ENCODE measurements around the gene CCL26. TPM values are rescaled to one million over a fixed set of nuclear protein-coding genes. Genes with fewer than 3 reads are reported as not detected.

The CCL26 gene
- 1 to 10 TPM in 1 of 2 donors, under 1 TPM in 1; 0.47 to 3.2 TPM for total RNA-seq
- long read RNA-seq, result 0 reads

- ATAC-seq (peak; percentile 77 to 82), DNase-seq (peak; percentile 76)
- intact Hi-C loops (cut with DNase I), result no loop called here
These were observed at the start of gene CCL26 for GRCh38 chr7:75772081-75773077. TSS of gene CCL26 (minus strand) at chr7:75772211. CDS start at chr7:75772176, 35 bp downstream.

GRCh38 chr7:75820688-75821087 is 48.7 kb upstream of the CCL26 start:
- no peak for DNase-seq

GRCh38 chr7:75819711-75820110 is 47.7 kb upstream of the CCL26 start:
- DNase-seq (no peak), ATAC-seq (peak in 1 of 2 donors; percentile 36)
- intact Hi-C loops (cut with DNase I), result no loop called here

More at GRCh38 chr7:75820688-75821087, 48.7 kb upstream of the CCL26 start:
- intact Hi-C loops (cut with DNase I), result no loop called here
- ATAC-seq, result no peak

GRCh38 chr7:75818472-75818871 is 46.5 kb upstream of the CCL26 start:
- ATAC-seq (no peak), DNase-seq (no peak)
- intact Hi-C loops (cut with DNase I), result no loop called here

GRCh38 chr7:75817116-75817515 is 45.1 kb upstream of the CCL26 start:
- ATAC-seq, result no peak
- intact Hi-C loops (cut with DNase I), result no loop called here
- DNase-seq, result no peak

GRCh38 chr7:75815418-75816064 is 43.5 kb upstream of the CCL26 start:
- intact Hi-C loops (cut with DNase I), result no loop called here
- DNase-seq (no peak), ATAC-seq (no peak)

GRCh38 chr7:75814407-75814947 is 42.5 kb upstream of the CCL26 start:
- no peak for ATAC-seq
- intact Hi-C loops (cut with DNase I), result no loop called here
- DNase-seq, result no peak

GRCh38 chr7:75813781-75814236 is 41.8 kb upstream of the CCL26 start, which contains the start of gene CCL24:
TSS of gene CCL24 (minus strand) at chr7:75813806. CDS start at chr7:75813715, 91 bp downstream.
- intact Hi-C loops (cut with DNase I), result no loop called here
- ATAC-seq (peak in 1 of 2 donors; percentile 31), DNase-seq (no peak)

GRCh38 chr7:75813084-75813483 is 41.1 kb upstream of the CCL26 start:
- no peak for ATAC-seq
- no peak for DNase-seq
- intact Hi-C loops (cut with DNase I), result no loop called here

GRCh38 chr7:75811894-75812678 is 40.1 kb upstream of the CCL26 start:
- DNase-seq (no peak), ATAC-seq (no peak)
- intact Hi-C loops (cut with DNase I), result no loop called here

- no peak for DNase-seq
- ATAC-seq, result no peak
- intact Hi-C loops (cut with DNase I), result no loop called here
These were observed 37.4 kb upstream of the CCL26 start for GRCh38 chr7:75809396-75809795.

GRCh38 chr7:75808106-75808505 is 36.1 kb upstream of the CCL26 start:
- intact Hi-C loops (cut with DNase I), result no loop called here
- no peak for ATAC-seq
- no peak for DNase-seq

- intact Hi-C loops (cut with DNase I), result no loop called here
- no peak for ATAC-seq
- DNase-seq, result no peak
These were observed 35.4 kb upstream of the CCL26 start for GRCh38 chr7:75807452-75807851.

- intact Hi-C loops (cut with DNase I), result no loop called here
- ATAC-seq, result no peak
- DNase-seq, result no peak
These were observed 34.7 kb upstream of the CCL26 start for GRCh38 chr7:75806560-75807307.

- no peak for DNase-seq
- no peak for ATAC-seq
- intact Hi-C loops (cut with DNase I), result no loop called here
These were observed 32.7 kb upstream of the CCL26 start for GRCh38 chr7:75804705-75805104.

- ATAC-seq (no peak), DNase-seq (no peak)
- intact Hi-C loops (cut with DNase I), result no loop called here
These were observed 32.0 kb upstream of the CCL26 start for GRCh38 chr7:75804004-75804403.

GRCh38 chr7:75802552-75802821 is 30.5 kb upstream of the CCL26 start:
- ATAC-seq, result no peak
- intact Hi-C loops (cut with DNase I), result no loop called here
- no peak for DNase-seq

GRCh38 chr7:75798770-75799169 is 26.8 kb upstream of the CCL26 start:
- DNase-seq, result no peak
- intact Hi-C loops (cut with DNase I), result no loop called here
- no peak for ATAC-seq

GRCh38 chr7:75796420-75796819 is 24.4 kb upstream of the CCL26 start:
- no peak for DNase-seq
- ATAC-seq, result no peak
- intact Hi-C loops (cut with DNase I), result no loop called here
